AG08395 (cell line): ENCODE data around the gene FAR2.
"Not testable (repeated sequence)": the region's sequence is repeated elsewhere in the genome, so short reads cannot be mapped to it uniquely, and the experiment has no call there.

Source experiments
- DNase-seq: peaks from one replicate; pipeline ENCODE4 v3.0.0; 2012; ENCODE audit warnings: mixed read lengths, low spot score

FAR2 gene

DNA sequence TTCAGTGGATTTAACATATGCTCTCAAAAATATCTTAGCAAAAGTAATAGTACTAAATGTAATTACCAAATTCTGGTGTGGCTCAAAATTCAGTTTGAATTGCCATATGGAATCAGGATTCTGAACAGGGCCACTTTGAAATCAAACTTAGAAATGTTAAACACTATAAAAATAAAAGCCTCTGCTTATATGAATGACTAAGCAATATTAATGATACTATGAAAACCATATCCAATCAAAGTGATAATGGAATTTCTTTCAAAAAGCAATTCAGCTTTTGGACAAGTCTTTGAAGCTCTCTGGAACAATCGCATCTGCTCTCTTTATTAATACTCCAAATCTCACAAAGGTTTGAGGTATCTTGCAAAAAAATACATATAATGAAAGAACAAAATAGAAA, 180.3 kb downstream of the FAR2 start:
- DNase-seq, result no peak

- no peak for DNase-seq
Measured at GRCh38 chr12:29333178-29333577, 184.1 kb downstream of the FAR2 start.

DNA sequence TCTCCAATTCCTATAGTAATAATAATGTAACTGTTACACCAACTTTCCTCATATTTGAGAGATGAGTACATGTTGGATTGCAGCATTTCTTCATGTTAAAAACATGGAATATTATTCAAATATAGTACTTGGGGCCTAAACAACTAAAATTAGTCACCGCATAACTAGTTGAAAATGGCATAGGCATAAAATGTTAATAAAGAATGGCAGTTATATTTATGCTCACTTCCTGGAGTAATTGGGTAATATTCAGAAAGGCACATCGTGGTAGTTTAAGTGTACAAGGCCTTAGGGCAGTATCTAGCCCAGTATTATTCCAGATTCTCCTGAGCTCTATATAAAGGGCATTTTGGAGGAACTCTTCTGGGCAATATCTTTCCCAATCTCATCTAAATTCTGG, 185.9 kb downstream of the FAR2 start:
- no peak for DNase-seq

- DNase-seq, result no peak
Measured at GRCh38 chr12:29337325-29337724, 188.2 kb downstream of the FAR2 start.

DNA sequence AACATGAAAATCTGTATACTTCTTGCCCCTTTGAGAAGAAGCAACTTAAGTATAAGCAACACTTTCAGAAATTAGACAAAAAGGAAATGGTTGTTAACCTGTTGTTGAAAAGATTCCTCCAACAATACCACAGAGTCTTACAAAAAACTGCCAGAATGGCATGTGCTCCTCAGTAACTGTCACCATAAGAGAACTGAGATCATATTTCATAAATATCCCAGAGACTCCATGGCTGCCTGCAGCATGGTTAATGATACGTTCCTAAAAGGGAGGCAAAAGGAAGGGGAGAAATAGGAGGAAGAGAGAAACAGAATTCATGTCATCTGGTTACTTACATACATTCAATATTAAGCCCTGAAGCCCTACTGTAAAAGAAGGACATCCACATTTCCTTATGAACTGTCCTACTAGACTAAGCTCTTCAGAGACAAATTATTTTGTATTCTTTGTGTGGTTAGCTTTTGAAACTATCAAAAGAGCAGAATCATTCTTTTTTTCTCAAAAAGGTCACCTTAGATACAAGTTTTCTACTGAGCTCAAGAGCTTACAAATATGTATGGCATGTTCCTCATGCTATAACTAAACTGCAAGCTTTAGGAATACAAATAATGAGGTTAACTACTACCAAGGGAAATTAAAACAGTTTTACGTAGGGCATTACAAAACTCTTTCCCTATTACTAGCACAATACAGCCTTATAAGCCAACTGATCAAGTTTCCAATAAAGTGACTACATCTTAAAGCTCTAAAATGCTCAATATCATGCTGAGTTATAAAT, 194.1 kb downstream of the FAR2 start:
- no peak for DNase-seq

- no peak for DNase-seq
Measured at GRCh38 chr12:29346769-29347421, 197.8 kb downstream of the FAR2 start.

GRCh38 chr12:29350080-29350479, 201.0 kb downstream of the FAR2 start:
- DNase-seq, result peak; percentile 20

DNA sequence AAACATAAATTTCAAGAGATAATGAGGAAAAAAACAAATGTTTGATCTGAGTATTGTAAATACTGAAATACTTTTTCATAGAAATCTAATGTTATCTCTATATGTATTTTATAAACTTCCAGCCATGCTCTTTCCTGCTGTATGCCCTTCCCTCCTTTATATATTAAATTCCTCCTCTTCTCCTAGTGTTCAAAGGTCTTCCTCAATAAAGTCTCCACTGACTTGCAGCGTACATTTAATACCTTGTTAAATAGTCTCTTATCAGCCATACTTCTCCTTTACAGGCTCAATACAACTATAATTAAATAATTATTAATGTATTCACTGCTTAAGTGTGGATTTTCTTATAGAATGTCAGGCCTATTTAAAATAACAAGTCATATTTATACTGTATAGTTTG, 205.9 kb downstream of the FAR2 start:
- no peak for DNase-seq

- no peak for DNase-seq
Measured at GRCh38 chr12:29365091-29365490, 216.0 kb downstream of the FAR2 start.

DNA sequence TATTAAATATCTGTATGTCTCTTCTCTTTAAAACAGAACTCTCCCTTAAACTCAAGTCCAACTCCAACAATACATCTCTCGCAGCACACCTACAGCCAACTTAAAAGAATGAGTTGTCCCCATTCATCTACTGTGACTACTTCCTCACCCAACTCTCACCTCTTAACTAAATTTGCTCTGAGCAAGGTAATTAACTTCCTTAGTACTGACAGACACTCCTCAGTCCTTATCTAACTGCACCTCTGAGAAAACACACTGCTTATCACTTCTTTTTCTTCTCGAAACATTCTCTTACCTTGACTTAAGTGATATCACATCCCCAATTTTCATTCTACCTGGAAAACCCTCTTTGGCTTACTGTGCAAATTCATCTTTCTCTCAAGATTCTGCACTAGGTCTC, 224.9 kb downstream of the FAR2 start:
- DNase-seq, result no peak

- no peak for DNase-seq
Measured at GRCh38 chr12:29374913-29375312, 225.8 kb downstream of the FAR2 start.

GRCh38 chr12:29376118-29376517, 227.0 kb downstream of the FAR2 start:
- no peak for DNase-seq

GRCh38 chr12:29380536-29381523, 231.8 kb downstream of the FAR2 start, which contains the start of gene ERGIC2:
Gene ERGIC2 (minus strand): TSS chr12:29381172. CDS start chr12:29371633, 9,539 bp downstream.
- peak; percentile 98 for DNase-seq

DNA sequence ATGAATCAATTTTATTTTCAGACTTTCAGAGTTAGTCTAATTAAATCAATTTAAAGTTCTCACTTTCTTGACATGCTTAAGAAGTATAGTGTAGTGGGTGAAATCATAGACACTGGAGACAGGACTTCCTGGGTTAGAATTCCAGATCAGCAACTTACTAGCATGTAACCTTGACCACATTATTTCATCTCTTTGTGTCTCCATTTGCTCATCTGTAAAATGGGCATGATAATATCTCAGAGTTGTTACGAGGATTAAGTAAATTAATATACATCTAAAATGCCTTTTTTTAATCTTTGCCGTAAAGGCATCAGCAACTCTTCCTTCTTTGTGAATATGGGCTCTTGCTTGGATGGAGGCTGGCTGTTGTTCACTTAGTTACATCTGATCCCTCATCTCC, 233.2 kb downstream of the FAR2 start:
- DNase-seq, result no peak

- not testable (repeated sequence) for DNase-seq
Measured at GRCh38 chr12:29385194-29385593, 236.1 kb downstream of the FAR2 start.
